Measurements from ENCODE around the gene FETUB.

Gene FETUB

GRCh38 chr3:186639778-186640472, at the start of gene FETUB:
TSS of gene FETUB (plus strand) at chr3:186640399. CDS start at chr3:186640461, 62 bp downstream.
- no peak within 1 kb of the TSS for H3K4me3 Mint-ChIP-seq
- peaks cover 7% of the 10 kb centered on the region for H3K27me3 Mint-ChIP-seq
- H3K4me1 Mint-ChIP-seq = peaks cover 21% of the 10 kb centered on the region
- no peaks in the 10 kb centered on the region for H3K36me3 Mint-ChIP-seq (ENCODE audit: low read depth)
- H3K27ac Mint-ChIP-seq = no peak within 1 kb of the TSS
- H3K9me3 Mint-ChIP-seq = no peaks in the 10 kb centered on the region
- DNase-seq = no peak
- ATAC-seq = no peak

GRCh38 chr3:186590580-186591295, 49.5 kb upstream of the FETUB start:
- Mint-ChIP-seq H3K36me3 (ENCODE audit: low read depth) (peaks cover 4% of the 10 kb centered on the region), H3K9me3 (no peaks in the 10 kb centered on the region), H3K27ac (no peak overlapping the region)

GRCh38 chr3:186592682-186593081, 47.5 kb upstream of the FETUB start:
- Mint-ChIP-seq H3K4me3 (no peak overlapping the region), H3K27ac (no peak overlapping the region), H3K27me3 (peaks cover 3% of the 10 kb centered on the region), H3K9me3 (no peaks in the 10 kb centered on the region), H3K36me3 (ENCODE audit: low read depth) (no peaks in the 10 kb centered on the region), H3K4me1 (peaks cover 19% of the 10 kb centered on the region)
- DNase-seq = no peak
- ATAC-seq = no peak

More at GRCh38 chr3:186590580-186591295, 49.5 kb upstream of the FETUB start:
- Mint-ChIP-seq H3K27me3 (no peaks in the 10 kb centered on the region), H3K4me3 (no peak overlapping the region), H3K4me1 (peaks cover 19% of the 10 kb centered on the region)
- ATAC-seq = no peak
- no peak for DNase-seq

- Mint-ChIP-seq H3K27ac (no peak overlapping the region), H3K4me3 (no peak overlapping the region), H3K27me3 (peaks cover 4% of the 10 kb centered on the region), H3K9me3 (no peaks in the 10 kb centered on the region), H3K4me1 (peaks cover 12% of the 10 kb centered on the region), H3K36me3 (ENCODE audit: low read depth) (no peaks in the 10 kb centered on the region)
- DNase-seq (no peak), ATAC-seq (no peak)
Observed at GRCh38 chr3:186593862-186594261, 46.3 kb upstream of the FETUB start.

GRCh38 chr3:186594591-186595113, 45.5 kb upstream of the FETUB start:
- no peak for ATAC-seq
- H3K4me1 Mint-ChIP-seq = peaks cover 9% of the 10 kb centered on the region
- no peaks in the 10 kb centered on the region for H3K36me3 Mint-ChIP-seq (ENCODE audit: low read depth)
- no peak overlapping the region for H3K27ac Mint-ChIP-seq
- DNase-seq = no peak
- peaks cover 4% of the 10 kb centered on the region for H3K27me3 Mint-ChIP-seq
- H3K9me3 Mint-ChIP-seq = no peaks in the 10 kb centered on the region
- no peak overlapping the region for H3K4me3 Mint-ChIP-seq

- no peak for DNase-seq
- Mint-ChIP-seq H3K36me3 (ENCODE audit: low read depth) (no peaks in the 10 kb centered on the region), H3K4me1 (no peaks in the 10 kb centered on the region), H3K27me3 (peaks cover 4% of the 10 kb centered on the region), H3K9me3 (no peaks in the 10 kb centered on the region), H3K4me3 (no peak overlapping the region), H3K27ac (no peak overlapping the region)
- no peak for ATAC-seq
Observed at GRCh38 chr3:186596568-186597287, 43.5 kb upstream of the FETUB start.

- peaks cover 4% of the 10 kb centered on the region for H3K27me3 Mint-ChIP-seq
- no peaks in the 10 kb centered on the region for H3K36me3 Mint-ChIP-seq (ENCODE audit: low read depth)
- no peak for ATAC-seq
- no peaks in the 10 kb centered on the region for H3K4me1 Mint-ChIP-seq
- no peak overlapping the region for H3K27ac Mint-ChIP-seq
- H3K9me3 Mint-ChIP-seq = no peaks in the 10 kb centered on the region
- no peak for DNase-seq
- H3K4me3 Mint-ChIP-seq = no peak overlapping the region
Observed at GRCh38 chr3:186598108-186598784, 42.0 kb upstream of the FETUB start.

- DNase-seq (no peak), ATAC-seq (no peak)
- Mint-ChIP-seq H3K4me3 (no peak overlapping the region), H3K9me3 (no peaks in the 10 kb centered on the region), H3K27ac (no peak overlapping the region), H3K36me3 (ENCODE audit: low read depth) (no peaks in the 10 kb centered on the region), H3K27me3 (peaks cover 4% of the 10 kb centered on the region), H3K4me1 (no peaks in the 10 kb centered on the region)
Observed at GRCh38 chr3:186598794-186599141, 41.4 kb upstream of the FETUB start.

- Mint-ChIP-seq H3K4me1 (no peaks in the 10 kb centered on the region), H3K9me3 (no peaks in the 10 kb centered on the region), H3K4me3 (no peak overlapping the region), H3K36me3 (ENCODE audit: low read depth) (no peaks in the 10 kb centered on the region), H3K27me3 (peaks cover 4% of the 10 kb centered on the region), H3K27ac (no peak overlapping the region)
- no peak for ATAC-seq
- DNase-seq = no peak
Observed at GRCh38 chr3:186599142-186599784, 40.9 kb upstream of the FETUB start.

- no peak for ATAC-seq
- DNase-seq = no peak
- Mint-ChIP-seq H3K27me3 (peaks cover 4% of the 10 kb centered on the region), H3K27ac (no peak overlapping the region), H3K4me1 (no peaks in the 10 kb centered on the region), H3K9me3 (no peaks in the 10 kb centered on the region), H3K36me3 (ENCODE audit: low read depth) (no peaks in the 10 kb centered on the region), H3K4me3 (no peak overlapping the region)
Observed at GRCh38 chr3:186599785-186600166, 40.4 kb upstream of the FETUB start.

- DNase-seq = no peak
- no peaks in the 10 kb centered on the region for H3K9me3 Mint-ChIP-seq
- H3K27ac Mint-ChIP-seq = no peak overlapping the region
- no peaks in the 10 kb centered on the region for H3K36me3 Mint-ChIP-seq (ENCODE audit: low read depth)
- no peak for ATAC-seq
- no peak overlapping the region for H3K4me3 Mint-ChIP-seq
- H3K27me3 Mint-ChIP-seq = peaks cover 4% of the 10 kb centered on the region
- no peaks in the 10 kb centered on the region for H3K4me1 Mint-ChIP-seq
Observed at GRCh38 chr3:186600896-186601295, 39.3 kb upstream of the FETUB start.

- Mint-ChIP-seq H3K9me3 (no peaks in the 10 kb centered on the region), H3K27ac (peak overlapping the region; percentile 0), H3K4me3 (no peak overlapping the region), H3K36me3 (ENCODE audit: low read depth) (no peaks in the 10 kb centered on the region), H3K27me3 (no peaks in the 10 kb centered on the region), H3K4me1 (no peaks in the 10 kb centered on the region)
- DNase-seq (no peak), ATAC-seq (no peak)
Observed at GRCh38 chr3:186603159-186603558, 37.0 kb upstream of the FETUB start.

GRCh38 chr3:186605078-186605477, 35.1 kb upstream of the FETUB start:
- Mint-ChIP-seq H3K9me3 (no peaks in the 10 kb centered on the region), H3K4me3 (no peak overlapping the region), H3K27ac (no peak overlapping the region), H3K36me3 (ENCODE audit: low read depth) (no peaks in the 10 kb centered on the region), H3K4me1 (no peaks in the 10 kb centered on the region), H3K27me3 (no peaks in the 10 kb centered on the region)
- ATAC-seq = no peak
- no peak for DNase-seq
